Adrenal gland (tissue), 19 donors: Measurements from ENCODE around the gene CASD1. TPM values are rescaled to one million over a fixed set of nuclear protein-coding genes. Genes with fewer than 3 reads are reported as not detected.
A peak's percentile ranks its signal among the peaks of the same experiment; 100 is the strongest.

ENCODE experiments used
- DNase-seq, 7 donors: peaks; one replicate each; pipeline ENCODE4 v3.0.0-alpha.2; 2019 to 2020
- H3K27ac ChIP-seq, 5 donors: fragments of 200-600 bp; sonication (generic) in 4 of 5; 1 replicate in 3 of 5; 2 replicates in 2 of 5; pipeline versions ENCODE4 v1.5.1 to v1.8.0; 2016 to 2020; ENCODE audit warnings: mild to moderate bottlenecking in 1 of 5
- H3K27me3 ChIP-seq: fragments of 200-600 bp; 2 replicates; pipeline ENCODE4 v1.8.0; 2021
- H3K36me3 ChIP-seq, 2 donors: fragments of 200-600 bp; replicated peaks in 1 of 2; 1 replicate in 1 of 2; 2 replicates in 1 of 2; pipeline versions ENCODE4 v1.5.1 to v1.8.0; 2018 to 2022
- H3K4me1 ChIP-seq, 2 donors: fragments of 200-600 bp; replicated peaks in 1 of 2; 1 replicate in 1 of 2; 2 replicates in 1 of 2; pipeline versions ENCODE4 v1.5.1 to v1.8.0; 2018 to 2021
- H3K4me3 ChIP-seq, 4 donors: fragments of 200-600 bp; sonication (generic) in 3 of 4; one replicate each; pipeline ENCODE4 v1.5.1; 2016 to 2018
- H3K9me3 ChIP-seq, 3 donors: fragments of 200-600 bp; sonication (generic) in 1 of 3; replicated peaks in 1 of 3; 1 replicate in 2 of 3; 2 replicates in 1 of 3; pipeline versions ENCODE4 v1.5.1 to v1.8.0; 2016 to 2021
- POLR2A ChIP-seq, 2 donors: fragments of 450-650 bp; IDR thresholded peaks; one replicate each; pipeline ENCODE4 v1.6.1; 2017; ENCODE audit warnings: antibody characterized with exemption in 2 of 2, mild to moderate bottlenecking in 2 of 2, moderate library complexity in 1 of 2
- WGBS, 4 donors: extraction: QIAGEN DNeasy Blood & Tissue Kit in 2 of 4; methylation state at CpG; one replicate each; pipeline versions ENCODE4 v1.1.5 to v1.1.7; 2013 to 2017; 5-methylcytosine and 5-hydroxymethylcytosine counted together
- intact Hi-C, 2 donors: fragments of 100-400 bp; cut with DNase I; formaldehyde crosslinking; loops; one replicate each; pipeline versions ENCODE4 v1.14.1 to v1.15.0; 2022 to 2023
- long read RNA-seq, 10 donors: library from polyadenylated mRNA in 3 of 10; unstranded in 2 of 10; stranded (forward) in 1 of 10; transcript quantifications; one replicate each; pipeline ENCODE4 v2.0.0 and lab custom pipeline, GENCODE V29; 2021 to 2026
- polyA plus RNA-seq, 3 donors: library from polyadenylated mRNA; stranded (reverse); fragments of 200-250 nt in 2 of 3; fragments of 350-450 nt in 1 of 3; fragmentation: Illumina TruSeq in 1 of 3; extraction: RNeasy Lipid Tissue Mini Kit (QIAGEN cat#74804) in 1 of 3; gene quantifications; one replicate each; pipeline ENCODE4 v1.2.3, GENCODE V29; 2013 to 2014
- total RNA-seq, 9 donors: library from RNA; depleted of rRNA in 4 of 9; stranded (reverse); fragments of >200 nt in 4 of 9; fragments of 120-200 nt in 1 of 9; fragmentation: NEBNext Ultra II Directional in 1 of 9; extraction: Animal tissue kit (Norgen Biotek cat#: 25700) in 1 of 9; gene quantifications; one replicate each; pipeline versions ENCODE4 v1.1.0 to v1.2.4, GENCODE V29; 2013 to 2023
- TF ChIP-seq, protein P1 (sequence below), 6 experiments: fragments of 450-650 bp in 4 of 6; fragments of 200-600 bp in 2 of 6; sonication (generic) in 1 of 6; IDR thresholded peaks; 1 replicate in 5 of 6; 2 replicates in 1 of 6; pipeline versions ENCODE4 v1.5.1 to v1.8.0; 2016 to 2021; ENCODE audit warnings: antibody characterized with exemption in 6 of 6, mild to moderate bottlenecking in 2 of 6, moderate library complexity in 1 of 6
- donor health status: healthy with polysubstance abuse.
- donor health status: Bipolar disorder and iron deficiency.
- donor health status: DM: yes; HTN: yes; CAD: no.
- donor health status: DM: no; HTN: no; CAD: no.
- donor health status: DM: no; HTN: no; CAD: no.
- donor health status: DM: yes; HTN: yes; CAD: no.

The CASD1 gene
- 10 to 100 TPM; 28.8 to 75.7 (median 52.6) TPM for total RNA-seq
- polyA plus RNA-seq = 10 to 100 TPM; 35.2 to 43.7 (median 40.3) TPM
- long read RNA-seq, donor 1, partial matches to known transcripts = 6 of 8 reads
- long read RNA-seq, donor 1, other reads (novel, unspliced or antisense) = 0 of 8 reads
- long read RNA-seq, donor 2, partial matches to known transcripts = 100 of 131 reads
- long read RNA-seq, donor 2, other reads (novel, unspliced or antisense) = 29 of 131 reads
- long read RNA-seq, donor 3, partial matches to known transcripts = 0 of 3 reads
- long read RNA-seq, donor 3, other reads (novel, unspliced or antisense) = 0 of 3 reads
- long read RNA-seq, donor 4, partial matches to known transcripts = 3 of 5 reads
- long read RNA-seq, donor 4, other reads (novel, unspliced or antisense) = 0 of 5 reads
- long read RNA-seq, donor 5, transcript CASD1-201 (18 exons, 3,942 nt) = major isoform, 90 of 126 reads
- long read RNA-seq, donor 5, partial matches to known transcripts = 9 of 126 reads
- long read RNA-seq, donor 5, other reads (novel, unspliced or antisense) = 27 of 126 reads
- long read RNA-seq, donor 6, partial matches to known transcripts = 2 of 3 reads
- long read RNA-seq, donor 6, other reads (novel, unspliced or antisense) = 1 of 3 reads
- long read RNA-seq, donor 7, partial matches to known transcripts = 0 of 2 reads
- long read RNA-seq, donor 7, other reads (novel, unspliced or antisense) = 0 of 2 reads
- long read RNA-seq, donor 8, partial matches to known transcripts = 0 of 5 reads
- long read RNA-seq, donor 8, other reads (novel, unspliced or antisense) = 0 of 5 reads
- long read RNA-seq, donor 9, partial matches to known transcripts = 0 of 5 reads
- long read RNA-seq, donor 9, other reads (novel, unspliced or antisense) = 0 of 5 reads
- long read RNA-seq, donor 10, partial matches to known transcripts = 0 of 2 reads
- long read RNA-seq, donor 10, other reads (novel, unspliced or antisense) = 0 of 2 reads

DNA sequence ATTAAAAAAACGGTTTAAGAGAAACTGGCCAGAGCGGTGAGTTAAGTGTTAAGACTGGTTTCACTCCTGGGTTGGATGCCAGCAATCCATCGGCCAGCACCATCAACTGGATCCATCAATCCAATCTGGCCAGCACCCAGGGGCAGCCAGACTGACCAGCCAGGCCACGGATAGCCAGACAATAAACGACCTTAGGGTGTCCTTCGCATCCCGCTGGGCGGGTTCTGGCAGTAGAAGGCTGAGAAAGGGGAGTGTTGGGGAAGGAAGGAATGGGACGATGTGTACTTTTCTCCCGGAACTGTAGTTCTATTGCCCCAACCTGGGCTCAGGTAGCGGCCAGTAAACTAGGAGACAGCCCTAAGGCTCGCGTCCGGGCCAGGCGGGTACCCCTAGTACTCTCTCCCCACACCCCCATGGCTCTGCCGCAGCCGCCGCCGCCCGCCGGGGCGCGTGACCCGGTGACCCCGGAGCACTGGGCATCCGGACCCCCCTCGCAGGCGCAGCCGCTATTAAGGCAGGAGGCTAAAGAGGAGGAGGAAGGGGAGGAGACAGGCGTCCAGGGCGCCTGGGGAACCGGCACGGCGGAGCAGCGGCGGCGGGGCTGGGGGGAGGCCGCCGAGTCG lies at the start of gene CASD1:
Gene CASD1, plus strand, starts transcription at position 546 of the 623 bp plus-strand sequence. CDS start 276 bp downstream, outside the sequence.
- Histone ChIP-seq H3K36me3 (no peaks in the 10 kb centered on the region), H3K27ac (peak within 1 kb of the TSS; percentile 72 to 97 (median 92)), H3K4me1 (peaks cover 23 to 36% of the 10 kb centered on the region in 2 donors), H3K27me3 (no peaks in the 10 kb centered on the region), H3K4me3 (peak within 1 kb of the TSS; percentile 66 to 98 (median 82)), H3K9me3 (no peaks in the 10 kb centered on the region)
- WGBS, 4 donors = 4 to 21% (median 10%) methylated on average over 5 to 40 of the region's 40 CpGs
- TF ChIP-seq POLR2A (IDR thresholded peaks at IDR 0.05) = no peak
- TF ChIP-seq, protein P1, sequence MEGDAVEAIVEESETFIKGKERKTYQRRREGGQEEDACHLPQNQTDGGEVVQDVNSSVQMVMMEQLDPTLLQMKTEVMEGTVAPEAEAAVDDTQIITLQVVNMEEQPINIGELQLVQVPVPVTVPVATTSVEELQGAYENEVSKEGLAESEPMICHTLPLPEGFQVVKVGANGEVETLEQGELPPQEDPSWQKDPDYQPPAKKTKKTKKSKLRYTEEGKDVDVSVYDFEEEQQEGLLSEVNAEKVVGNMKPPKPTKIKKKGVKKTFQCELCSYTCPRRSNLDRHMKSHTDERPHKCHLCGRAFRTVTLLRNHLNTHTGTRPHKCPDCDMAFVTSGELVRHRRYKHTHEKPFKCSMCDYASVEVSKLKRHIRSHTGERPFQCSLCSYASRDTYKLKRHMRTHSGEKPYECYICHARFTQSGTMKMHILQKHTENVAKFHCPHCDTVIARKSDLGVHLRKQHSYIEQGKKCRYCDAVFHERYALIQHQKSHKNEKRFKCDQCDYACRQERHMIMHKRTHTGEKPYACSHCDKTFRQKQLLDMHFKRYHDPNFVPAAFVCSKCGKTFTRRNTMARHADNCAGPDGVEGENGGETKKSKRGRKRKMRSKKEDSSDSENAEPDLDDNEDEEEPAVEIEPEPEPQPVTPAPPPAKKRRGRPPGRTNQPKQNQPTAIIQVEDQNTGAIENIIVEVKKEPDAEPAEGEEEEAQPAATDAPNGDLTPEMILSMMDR (IDR thresholded peaks at IDR 0.05) = no peak
- DNase-seq = peak; percentile 61 to 82 (median 70)
- intact Hi-C loops = loop anchor here in 1 of 2 donors (10.0 kb wide), 1 partner anchor 145 kb away; the partner anchor contains the start of gene SGCE

GRCh38 chr7:94466516-94466915 lies 43.1 kb upstream of the CASD1 start:
- TF ChIP-seq POLR2A (IDR thresholded peaks at IDR 0.05) = no peak
- TF ChIP-seq, protein P1 (IDR thresholded peaks at IDR 0.05) = no peak
- H3K4me3 ChIP-seq = no peak overlapping the region
- no peak overlapping the region for H3K27ac ChIP-seq
- H3K4me1 ChIP-seq = no peaks in the 10 kb centered on the region
- no peak for DNase-seq
- H3K9me3 ChIP-seq = no peaks in the 10 kb centered on the region
- WGBS, 4 donors = 64 to 78% (median 66%) methylated on average over 1 of the region's 1 CpG
- H3K27me3 ChIP-seq = no peaks in the 10 kb centered on the region
- no peaks in the 10 kb centered on the region for H3K36me3 ChIP-seq
- intact Hi-C loops = no loop called here

DNA sequence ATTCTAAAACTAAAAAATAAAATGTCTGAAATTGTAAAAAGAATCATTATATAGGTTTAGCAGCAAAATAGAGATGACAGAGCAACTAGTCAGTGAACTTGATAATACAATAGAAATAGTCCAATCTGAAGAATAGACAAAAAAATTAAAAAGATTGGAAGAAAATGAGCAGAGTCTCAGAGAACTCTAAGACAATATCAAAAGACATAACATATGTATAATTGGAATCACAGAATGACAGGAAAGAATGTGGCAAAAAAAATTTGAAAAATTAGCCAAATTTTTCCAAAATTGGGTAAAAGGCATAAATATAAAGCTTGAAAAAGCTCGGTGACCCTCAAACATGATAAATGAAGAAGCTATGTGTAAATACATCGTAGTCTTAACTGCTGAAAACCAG lies 38.0 kb upstream of the CASD1 start:
- DNase-seq = no peak
- Histone ChIP-seq H3K27ac (no peak overlapping the region), H3K36me3 (no peaks in the 10 kb centered on the region), H3K27me3 (no peaks in the 10 kb centered on the region), H3K4me3 (no peak overlapping the region), H3K4me1 (no peaks in the 10 kb centered on the region), H3K9me3 (peaks cover 0 to 11% (median 0%) of the 10 kb centered on the region in 3 donors)
- 88 to 89% (median 88%) methylated on average over 2 of the region's 2 CpGs for WGBS, 4 donors
- TF ChIP-seq, protein P1 (IDR thresholded peaks at IDR 0.05) = no peak
- no peak for TF ChIP-seq POLR2A (IDR thresholded peaks at IDR 0.05)
- intact Hi-C loops = no loop called here
